ENCODE data around the gene DPEP1. TPM values are rescaled to one million over a fixed set of nuclear protein-coding genes. Genes with fewer than 3 reads are reported as not detected.
"Not testable (repeated sequence)": the region's sequence is repeated elsewhere in the genome, so short reads cannot be mapped to it uniquely, and the experiment has no call there.

DPEP1 gene
- total RNA-seq, 1 experiment from 2014 or later: 1.1 TPM

- Histone ChIP-seq H4K5ac (ENCODE audit: insufficient read length, low read depth, low read length) (no peak overlapping the region), H3K79me2 (ENCODE audit: insufficient read depth, low read length) (peaks cover 3% of the 10 kb centered on the region; the same call in 1 of the 2 replicates), H3K27me3 (ENCODE audit: insufficient read depth, low read length) (no peaks in the 10 kb centered on the region), H2AK5ac (ENCODE audit: insufficient read length, low read length) (no peak overlapping the region), H3K4ac (ENCODE audit: low read depth, low read length) (no peak overlapping the region), H3K23me2 (ENCODE audit: insufficient read length, low read depth, low read length, poor library complexity, severe bottlenecking) (peaks cover 7% of the 10 kb centered on the region), H2BK5ac (ENCODE audit: insufficient read length, low read length) (no peak overlapping the region), H3K4me1 (ENCODE audit: insufficient read depth, low read length) (no peaks in the 10 kb centered on the region), H3K79me1 (ENCODE audit: insufficient read depth, low read depth, low read length, poor library complexity, severe bottlenecking) (no peaks in the 10 kb centered on the region), H2BK120ac (ENCODE audit: low read depth, low read length, poor library complexity, severe bottlenecking) (no peak overlapping the region), H4K8ac (replicated peaks; ENCODE audit: insufficient read length, low read depth, low read length) (no peak overlapping the region), H3T11ph (ENCODE audit: low read length) (no peak overlapping the region), H3K27ac (ENCODE audit: insufficient read length, low read depth, low read length) (no peak overlapping the region), H3K4me2 (ENCODE audit: insufficient read depth, insufficient read length, low read length) (no peak overlapping the region), H3K23ac (ENCODE audit: insufficient read length, low read depth, low read length) (no peak overlapping the region), H2BK20ac (ENCODE audit: low read depth, low read length, poor library complexity, severe bottlenecking) (no peak overlapping the region), H3K9ac (ENCODE audit: extremely low read depth, insufficient read length, low read length) (no peak overlapping the region), H4K20me1 (ENCODE audit: control insufficient read depth, insufficient read depth, insufficient read length) (no peaks in the 10 kb centered on the region), H3K14ac (ENCODE audit: insufficient read depth, low read length) (no peak overlapping the region), H2BK15ac (ENCODE audit: low read depth, low read length) (no peak overlapping the region), H3K56ac (ENCODE audit: insufficient read length, low read depth, low read length) (no peak overlapping the region), H2BK12ac (ENCODE audit: insufficient read length, low read depth, low read length) (no peak overlapping the region), H3K18ac (ENCODE audit: insufficient read length, low read depth, low read length) (no peak overlapping the region), H2AFZ (ENCODE audit: low read length) (no peak overlapping the region), H3K9me3 (ENCODE audit: control insufficient read depth, low read depth, low read length) (peaks cover 4% of the 10 kb centered on the region), H4K91ac (ENCODE audit: insufficient read length, low read depth, low read length) (no peak overlapping the region)
- no peak for DNase-seq
- Mint-ChIP-seq H3K4me3 (no peak overlapping the region), H3K4me1 (peaks cover 9 to 14% of the 10 kb centered on the region in 2 experiments), H3K27ac (no peak overlapping the region), H3K27me3 (ENCODE audit: low read depth) (peaks cover 3% of the 10 kb centered on the region), H3K9me3 (peaks cover 21 to 29% of the 10 kb centered on the region in 2 experiments), H3K36me3 (ENCODE audit: insufficient read depth in 1 of 3, low read depth in 3 of 3) (peaks cover 66 to 74% (median 67%) of the 10 kb centered on the region in 3 experiments)
- TF ChIP-seq CTCF (conservative IDR thresholded peaks at IDR 0.05): no peak
- no CpG with 5 or more reads among the region's 9 CpGs for WGBS (ENCODE audit: extremely low coverage, insufficient read length, low lambda C conversion rate)
Observed at GRCh38 chr16:89661215-89661614, 47.8 kb downstream of the DPEP1 start.

GRCh38 chr16:89664238-89664637 lies 50.8 kb downstream of the DPEP1 start:
- H3K4me3 Mint-ChIP-seq; H3T11ph ChIP-seq (ENCODE audit: low read length); H3K4ac ChIP-seq (ENCODE audit: low read depth, low read length); H2BK20ac ChIP-seq (ENCODE audit: low read depth, low read length, poor library complexity, severe bottlenecking); H3K4me2 ChIP-seq (ENCODE audit: insufficient read depth, insufficient read length, low read length); H3K79me1 ChIP-seq (ENCODE audit: insufficient read depth, low read depth, low read length, poor library complexity, severe bottlenecking); H3K27me3 Mint-ChIP-seq (ENCODE audit: low read depth); H2BK15ac ChIP-seq (ENCODE audit: low read depth, low read length); H3K27me3 ChIP-seq (ENCODE audit: insufficient read depth, low read length); H3K56ac ChIP-seq (ENCODE audit: insufficient read length, low read depth, low read length); H2BK120ac ChIP-seq (ENCODE audit: low read depth, low read length, poor library complexity, severe bottlenecking); DNase-seq; H3K4me1 Mint-ChIP-seq; H3K4me1 ChIP-seq (ENCODE audit: insufficient read depth, low read length); H2BK5ac ChIP-seq (ENCODE audit: insufficient read length, low read length); H3K18ac ChIP-seq (ENCODE audit: insufficient read length, low read depth, low read length); H4K20me1 ChIP-seq (ENCODE audit: control insufficient read depth, insufficient read depth, insufficient read length); H4K91ac ChIP-seq (ENCODE audit: insufficient read length, low read depth, low read length); H3K9ac ChIP-seq (ENCODE audit: extremely low read depth, insufficient read length, low read length); H3K14ac ChIP-seq (ENCODE audit: insufficient read depth, low read length); H2BK12ac ChIP-seq (ENCODE audit: insufficient read length, low read depth, low read length); H3K79me2 ChIP-seq (ENCODE audit: insufficient read depth, low read length); H3K27ac ChIP-seq (ENCODE audit: insufficient read length, low read depth, low read length); H2AFZ ChIP-seq (ENCODE audit: low read length); H3K23ac ChIP-seq (ENCODE audit: insufficient read length, low read depth, low read length); H4K5ac ChIP-seq (ENCODE audit: insufficient read length, low read depth, low read length); H4K8ac ChIP-seq (replicated peaks; ENCODE audit: insufficient read length, low read depth, low read length); H3K9me3 ChIP-seq (ENCODE audit: control insufficient read depth, low read depth, low read length); H3K23me2 ChIP-seq (ENCODE audit: insufficient read length, low read depth, low read length, poor library complexity, severe bottlenecking); H2AK5ac ChIP-seq (ENCODE audit: insufficient read length, low read length); H3K27ac Mint-ChIP-seq: not testable (repeated sequence)
- H3K36me3 Mint-ChIP-seq (ENCODE audit: insufficient read depth in 1 of 3, low read depth in 3 of 3): peaks cover 69 to 72% (median 72%) of the 10 kb centered on the region in 3 experiments
- no CpG with 5 or more reads among the region's 11 CpGs for WGBS (ENCODE audit: extremely low coverage, insufficient read length, low lambda C conversion rate)
- H3K9me3 Mint-ChIP-seq: peaks cover 31 to 37% of the 10 kb centered on the region in 2 experiments

Measured in H9 (cell line).